ENCODE measurements around the gene EHD4. TPM values are rescaled to one million over a fixed set of nuclear protein-coding genes. Genes with fewer than 3 reads are reported as not detected.

The EHD4 gene
- total and polyA plus RNA-seq, 2 donors (not counting 1 experiment from before 2014, with no cell fraction given) = 19.3 to 22.0 TPM

DNA sequence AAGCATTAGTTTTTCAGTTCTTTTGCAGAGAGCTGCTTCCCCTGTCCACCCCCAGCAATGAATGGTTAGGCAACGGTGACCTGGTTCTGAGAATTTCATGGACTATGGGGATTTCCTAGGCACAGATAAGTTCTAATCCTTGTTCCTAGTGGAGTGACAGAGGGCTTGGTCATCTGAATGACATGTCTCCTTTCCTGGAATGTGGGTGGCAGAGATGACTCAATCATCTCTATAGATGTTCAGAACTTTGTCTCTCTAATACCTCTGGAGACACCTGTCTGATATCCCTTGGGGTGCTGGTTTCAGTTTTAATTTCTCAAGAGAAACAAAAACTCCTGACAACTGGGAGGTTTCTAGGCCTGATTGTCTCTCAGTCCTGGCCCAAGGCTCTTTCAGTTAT, 38.1 kb upstream of the EHD4 start:
- TF ChIP-seq EZH2 (IDR thresholded peaks at IDR 0.05; ENCODE audit: low read length, missing control alignments) = no peak
- TF ChIP-seq, protein P1, sequence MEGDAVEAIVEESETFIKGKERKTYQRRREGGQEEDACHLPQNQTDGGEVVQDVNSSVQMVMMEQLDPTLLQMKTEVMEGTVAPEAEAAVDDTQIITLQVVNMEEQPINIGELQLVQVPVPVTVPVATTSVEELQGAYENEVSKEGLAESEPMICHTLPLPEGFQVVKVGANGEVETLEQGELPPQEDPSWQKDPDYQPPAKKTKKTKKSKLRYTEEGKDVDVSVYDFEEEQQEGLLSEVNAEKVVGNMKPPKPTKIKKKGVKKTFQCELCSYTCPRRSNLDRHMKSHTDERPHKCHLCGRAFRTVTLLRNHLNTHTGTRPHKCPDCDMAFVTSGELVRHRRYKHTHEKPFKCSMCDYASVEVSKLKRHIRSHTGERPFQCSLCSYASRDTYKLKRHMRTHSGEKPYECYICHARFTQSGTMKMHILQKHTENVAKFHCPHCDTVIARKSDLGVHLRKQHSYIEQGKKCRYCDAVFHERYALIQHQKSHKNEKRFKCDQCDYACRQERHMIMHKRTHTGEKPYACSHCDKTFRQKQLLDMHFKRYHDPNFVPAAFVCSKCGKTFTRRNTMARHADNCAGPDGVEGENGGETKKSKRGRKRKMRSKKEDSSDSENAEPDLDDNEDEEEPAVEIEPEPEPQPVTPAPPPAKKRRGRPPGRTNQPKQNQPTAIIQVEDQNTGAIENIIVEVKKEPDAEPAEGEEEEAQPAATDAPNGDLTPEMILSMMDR (conservative IDR thresholded peaks at IDR 0.05 in 1 of 2, IDR thresholded peaks at IDR 0.05 in 1 of 2; ENCODE audit: low read depth in 1 of 2, low read length in 2 of 2) = no peak
- no peaks in the 10 kb centered on the region for H3K9me3 ChIP-seq (ENCODE audit: control insufficient read depth, insufficient read depth, low read depth, low read length)
- no peaks in the 10 kb centered on the region for H3K79me2 ChIP-seq (ENCODE audit: control insufficient read depth, insufficient read depth, low read length)
- no peak overlapping the region for H3K4me3 ChIP-seq (replicated peaks in 1 of 4; ENCODE audit: control extremely low read depth in 1 of 4, insufficient read depth in 1 of 4, low read depth in 3 of 4, low read length in 4 of 4)
- DNase-seq (ENCODE audit: low read depth in 2 of 2) = peak in 1 of 2 donors; percentile 3
- H3K4me1 ChIP-seq (ENCODE audit: control insufficient read depth, extremely low read depth, insufficient read depth, low read length) = no peaks in the 10 kb centered on the region
- no peaks in the 10 kb centered on the region for H4K20me1 ChIP-seq (ENCODE audit: control insufficient read depth, extremely low read depth, insufficient read depth, low read length)
- H3K27me3 ChIP-seq (ENCODE audit: control insufficient read depth, insufficient read depth, low read length) = peaks cover 22% of the 10 kb centered on the region
- H3K27ac ChIP-seq (ENCODE audit: insufficient read depth, low read length) = no peak overlapping the region
- H2AFZ ChIP-seq (ENCODE audit: low read length) = no peak overlapping the region
- H3K36me3 ChIP-seq (ENCODE audit: control insufficient read depth, insufficient read depth, low read length) = no peaks in the 10 kb centered on the region
- no peak overlapping the region for H3K4me2 ChIP-seq (ENCODE audit: extremely low read depth, insufficient read depth, low read length)
- no peak overlapping the region for H3K9ac ChIP-seq (ENCODE audit: insufficient read depth, low read length)

DNA sequence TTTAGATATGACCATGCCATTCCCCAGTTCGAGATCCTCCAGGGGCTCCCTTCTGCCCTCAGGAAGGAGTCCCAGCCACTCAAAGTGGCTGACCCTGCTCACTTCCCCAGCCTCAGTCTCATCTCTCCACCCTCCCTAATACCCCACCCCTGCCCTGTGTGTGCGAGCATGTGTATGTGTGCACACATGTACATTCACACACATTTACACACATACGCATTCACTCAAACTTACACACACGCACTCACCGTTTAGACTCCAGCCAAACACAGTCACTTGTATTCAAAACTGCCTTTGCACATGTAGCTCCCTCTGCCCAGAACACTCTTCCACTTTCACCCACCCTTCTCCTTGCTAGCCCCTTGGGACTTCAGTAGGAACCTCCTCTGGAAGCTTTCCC, 37.1 kb upstream of the EHD4 start:
- Histone ChIP-seq H3K9ac (ENCODE audit: insufficient read depth, low read length) (no peak overlapping the region), H3K27me3 (ENCODE audit: control insufficient read depth, insufficient read depth, low read length) (peaks cover 27% of the 10 kb centered on the region), H3K36me3 (ENCODE audit: control insufficient read depth, insufficient read depth, low read length) (no peaks in the 10 kb centered on the region), H4K20me1 (ENCODE audit: control insufficient read depth, extremely low read depth, insufficient read depth, low read length) (no peaks in the 10 kb centered on the region), H3K9me3 (ENCODE audit: control insufficient read depth, insufficient read depth, low read depth, low read length) (no peaks in the 10 kb centered on the region), H3K27ac (ENCODE audit: insufficient read depth, low read length) (no peak overlapping the region), H3K79me2 (ENCODE audit: control insufficient read depth, insufficient read depth, low read length) (no peaks in the 10 kb centered on the region), H3K4me3 (replicated peaks in 1 of 4; ENCODE audit: control extremely low read depth in 1 of 4, insufficient read depth in 1 of 4, low read depth in 3 of 4, low read length in 4 of 4) (no peak overlapping the region), H2AFZ (ENCODE audit: low read length) (no peak overlapping the region), H3K4me2 (ENCODE audit: extremely low read depth, insufficient read depth, low read length) (no peak overlapping the region), H3K4me1 (ENCODE audit: control insufficient read depth, extremely low read depth, insufficient read depth, low read length) (no peaks in the 10 kb centered on the region)
- DNase-seq (ENCODE audit: low read depth in 2 of 2) = no peak
- no peak for TF ChIP-seq EZH2 (IDR thresholded peaks at IDR 0.05; ENCODE audit: low read length, missing control alignments)
- TF ChIP-seq, protein P1 (conservative IDR thresholded peaks at IDR 0.05 in 1 of 2, IDR thresholded peaks at IDR 0.05 in 1 of 2; ENCODE audit: low read depth in 1 of 2, low read length in 2 of 2) = no peak

DNA sequence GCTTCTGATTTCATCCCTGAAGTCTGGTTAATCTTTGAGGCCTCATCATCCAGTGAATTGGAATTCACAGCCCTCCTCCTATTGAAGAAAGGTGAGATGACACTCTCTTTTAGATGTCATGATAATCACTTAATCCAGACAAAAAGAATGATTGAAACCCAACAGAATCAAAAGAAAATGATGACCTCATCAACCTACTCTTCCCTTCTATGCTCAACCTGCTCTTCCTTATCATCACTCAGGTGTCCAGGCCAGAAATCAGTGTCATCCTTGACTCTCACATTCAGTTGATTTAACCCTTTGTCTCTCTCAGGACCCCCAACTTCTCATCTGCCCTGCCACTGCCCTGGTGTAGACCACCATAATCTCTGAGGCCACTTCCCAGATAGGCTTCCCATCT, 36.7 kb upstream of the EHD4 start:
- no peaks in the 10 kb centered on the region for H3K79me2 ChIP-seq (ENCODE audit: control insufficient read depth, insufficient read depth, low read length)
- peaks cover 27% of the 10 kb centered on the region for H3K27me3 ChIP-seq (ENCODE audit: control insufficient read depth, insufficient read depth, low read length)
- no peaks in the 10 kb centered on the region for H3K4me1 ChIP-seq (ENCODE audit: control insufficient read depth, extremely low read depth, insufficient read depth, low read length)
- H3K9ac ChIP-seq (ENCODE audit: insufficient read depth, low read length) = no peak overlapping the region
- H3K4me3 ChIP-seq (replicated peaks in 1 of 4; ENCODE audit: control extremely low read depth in 1 of 4, insufficient read depth in 1 of 4, low read depth in 3 of 4, low read length in 4 of 4) = no peak overlapping the region
- H3K27ac ChIP-seq (ENCODE audit: insufficient read depth, low read length) = no peak overlapping the region
- no peaks in the 10 kb centered on the region for H3K36me3 ChIP-seq (ENCODE audit: control insufficient read depth, insufficient read depth, low read length)
- H2AFZ ChIP-seq (ENCODE audit: low read length) = no peak overlapping the region
- no peaks in the 10 kb centered on the region for H4K20me1 ChIP-seq (ENCODE audit: control insufficient read depth, extremely low read depth, insufficient read depth, low read length)
- DNase-seq (ENCODE audit: low read depth in 2 of 2) = no peak
- no peak overlapping the region for H3K4me2 ChIP-seq (ENCODE audit: extremely low read depth, insufficient read depth, low read length)
- no peak for TF ChIP-seq EZH2 (IDR thresholded peaks at IDR 0.05; ENCODE audit: low read length, missing control alignments)
- TF ChIP-seq, protein P1 (conservative IDR thresholded peaks at IDR 0.05 in 1 of 2, IDR thresholded peaks at IDR 0.05 in 1 of 2; ENCODE audit: low read depth in 1 of 2, low read length in 2 of 2) = no peak
- no peaks in the 10 kb centered on the region for H3K9me3 ChIP-seq (ENCODE audit: control insufficient read depth, insufficient read depth, low read depth, low read length)

Data from fibroblast of lung (primary cell).